ENCODE results near the gene MGAT3.

Gene MGAT3

DNA sequence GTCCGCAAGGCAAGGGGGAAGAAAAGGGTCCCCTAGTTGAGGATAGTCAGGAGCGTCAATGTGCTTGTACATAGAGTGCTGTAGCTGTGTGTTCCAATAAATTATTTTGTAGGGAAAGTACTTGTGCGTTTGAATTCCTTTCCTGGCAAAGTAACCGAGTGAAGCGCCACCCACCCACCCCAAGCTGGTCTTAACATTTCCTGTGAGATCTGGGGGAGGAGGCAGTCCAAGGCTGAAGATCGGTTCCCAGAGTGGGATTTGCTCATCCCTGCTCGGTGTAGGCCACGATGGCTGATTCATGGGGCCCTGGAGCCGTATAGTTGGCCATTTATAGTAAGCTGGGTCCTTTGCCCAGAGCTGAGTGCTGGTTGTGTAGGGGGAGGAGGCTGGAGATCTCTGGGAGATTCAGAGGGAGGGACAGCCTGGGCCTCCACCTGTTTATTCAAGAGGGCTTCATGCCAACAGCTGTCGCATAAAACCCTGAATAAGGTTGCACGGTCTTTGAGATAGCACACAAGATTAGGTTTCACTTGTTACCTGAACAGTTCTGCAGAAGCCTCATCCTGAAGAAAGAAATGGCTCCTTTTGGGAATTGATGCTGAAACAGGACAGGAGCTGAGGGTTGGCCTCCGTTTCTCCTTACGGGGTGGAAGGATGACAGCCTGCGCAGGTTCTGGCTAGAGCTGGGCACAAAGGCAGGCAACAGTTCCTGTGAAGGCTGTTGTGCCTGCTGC, 65.9 kb downstream of the MGAT3 start:
- peak; percentile 70 for DNase-seq (ENCODE audit: low read depth)
- TF ChIP-seq, protein P1, sequence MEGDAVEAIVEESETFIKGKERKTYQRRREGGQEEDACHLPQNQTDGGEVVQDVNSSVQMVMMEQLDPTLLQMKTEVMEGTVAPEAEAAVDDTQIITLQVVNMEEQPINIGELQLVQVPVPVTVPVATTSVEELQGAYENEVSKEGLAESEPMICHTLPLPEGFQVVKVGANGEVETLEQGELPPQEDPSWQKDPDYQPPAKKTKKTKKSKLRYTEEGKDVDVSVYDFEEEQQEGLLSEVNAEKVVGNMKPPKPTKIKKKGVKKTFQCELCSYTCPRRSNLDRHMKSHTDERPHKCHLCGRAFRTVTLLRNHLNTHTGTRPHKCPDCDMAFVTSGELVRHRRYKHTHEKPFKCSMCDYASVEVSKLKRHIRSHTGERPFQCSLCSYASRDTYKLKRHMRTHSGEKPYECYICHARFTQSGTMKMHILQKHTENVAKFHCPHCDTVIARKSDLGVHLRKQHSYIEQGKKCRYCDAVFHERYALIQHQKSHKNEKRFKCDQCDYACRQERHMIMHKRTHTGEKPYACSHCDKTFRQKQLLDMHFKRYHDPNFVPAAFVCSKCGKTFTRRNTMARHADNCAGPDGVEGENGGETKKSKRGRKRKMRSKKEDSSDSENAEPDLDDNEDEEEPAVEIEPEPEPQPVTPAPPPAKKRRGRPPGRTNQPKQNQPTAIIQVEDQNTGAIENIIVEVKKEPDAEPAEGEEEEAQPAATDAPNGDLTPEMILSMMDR (IDR thresholded peaks at IDR 0.05; ENCODE audit: insufficient read depth, low read depth, low read length, missing control alignments), result no peak
- H3K4me3 ChIP-seq (ENCODE audit: low read length), result peak overlapping the region; percentile 80

DNA sequence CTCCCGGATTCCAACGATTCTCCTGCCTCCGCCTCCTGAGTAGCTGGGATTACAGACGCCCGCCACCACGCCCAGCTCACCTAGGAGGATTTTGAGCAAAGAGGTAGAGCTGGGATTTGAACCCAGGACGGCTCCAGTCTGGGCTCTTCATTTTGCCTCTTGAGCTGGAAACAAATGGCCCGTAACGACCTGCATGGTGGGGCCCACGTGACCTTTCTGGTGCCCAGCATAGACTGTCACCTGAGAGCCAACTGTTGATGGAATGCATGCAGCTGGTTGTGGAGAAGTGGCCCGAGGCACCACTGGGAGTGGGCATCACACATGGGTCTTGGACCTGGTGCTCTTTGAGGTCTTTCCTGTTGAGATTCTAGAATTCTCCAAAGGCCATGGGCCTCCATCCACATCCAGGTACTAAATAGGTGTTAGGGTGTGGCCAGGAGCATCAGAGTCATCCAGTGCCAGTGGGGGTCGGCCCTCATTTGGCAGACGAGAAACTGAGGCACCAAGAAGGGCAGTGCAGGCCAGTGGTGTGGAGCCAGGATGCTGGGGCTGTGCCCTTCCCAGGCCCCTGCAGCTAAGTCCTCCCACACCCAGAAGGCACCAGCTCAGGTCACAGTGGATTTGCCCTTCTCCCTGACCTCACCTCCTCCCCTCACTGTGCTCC, 67.4 kb downstream of the MGAT3 start:
- no peak for DNase-seq (ENCODE audit: low read depth)
- TF ChIP-seq, protein P1 (IDR thresholded peaks at IDR 0.05; ENCODE audit: insufficient read depth, low read depth, low read length, missing control alignments), result no peak
- H3K4me3 ChIP-seq (ENCODE audit: low read length), result no peak overlapping the region

DNA sequence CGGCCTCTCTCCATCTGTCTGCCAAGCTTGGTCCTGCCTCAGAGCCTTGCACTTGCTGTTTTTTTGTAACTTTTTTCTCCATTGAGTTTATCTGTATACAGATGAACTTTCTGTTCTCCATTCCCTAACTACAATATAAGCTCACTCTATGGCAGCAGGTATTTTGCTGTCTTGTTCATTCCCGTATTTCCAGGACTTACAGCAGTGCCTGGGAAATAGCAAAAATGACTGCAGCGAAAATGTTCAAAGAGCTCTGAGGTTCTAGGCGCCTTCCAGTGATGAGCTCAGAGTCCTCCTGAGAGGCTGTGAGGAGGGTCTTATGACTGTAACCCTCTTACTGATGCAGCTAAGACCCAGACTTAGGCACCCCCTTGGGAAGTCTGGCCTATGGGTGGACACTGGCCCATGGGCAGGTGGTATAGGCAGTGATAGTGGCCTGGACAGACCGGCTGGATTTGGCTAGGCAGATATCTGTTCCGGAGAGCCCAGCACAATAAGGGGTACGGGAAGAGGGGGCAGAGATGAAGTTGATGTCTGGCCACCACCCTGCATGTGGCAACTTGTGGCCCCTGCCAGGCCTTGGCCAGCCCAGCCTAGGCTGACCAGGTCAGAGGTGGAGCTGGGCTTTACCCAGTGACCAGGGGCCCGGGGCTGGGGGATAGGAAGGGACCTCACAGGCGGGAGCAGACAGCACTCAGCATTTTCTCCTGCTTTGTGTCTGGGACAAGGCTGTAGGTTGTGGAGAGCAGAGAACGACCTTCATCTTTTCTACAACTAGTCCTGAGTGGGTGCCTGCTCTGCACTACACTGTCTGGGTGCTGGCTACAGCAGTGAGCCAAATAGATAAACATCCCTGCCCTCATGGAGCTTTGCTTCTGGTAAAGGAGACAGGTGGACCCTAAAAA, 68.2 kb downstream of the MGAT3 start:
- TF ChIP-seq, protein P1 (IDR thresholded peaks at IDR 0.05; ENCODE audit: insufficient read depth, low read depth, low read length, missing control alignments), result no peak
- DNase-seq (ENCODE audit: low read depth), result no peak
- H3K4me3 ChIP-seq (ENCODE audit: low read length), result no peak overlapping the region

DNA sequence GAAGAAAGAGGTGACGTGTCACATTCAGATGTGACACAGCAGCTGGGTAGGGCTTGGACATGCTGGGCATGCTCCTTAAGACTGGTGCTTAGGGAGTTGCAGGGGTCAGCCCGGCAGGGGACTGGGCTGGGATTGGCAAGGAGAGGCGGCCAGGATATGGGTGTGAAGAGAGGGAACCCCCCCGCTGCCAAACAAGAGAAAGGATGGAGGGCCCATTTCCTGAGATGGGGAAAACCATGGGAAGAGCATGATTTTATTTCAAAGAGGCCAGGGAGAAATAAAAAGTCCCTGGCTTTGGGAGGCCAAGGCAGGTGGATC, 68.8 kb downstream of the MGAT3 start:
- DNase-seq (ENCODE audit: low read depth), result no peak

DNA sequence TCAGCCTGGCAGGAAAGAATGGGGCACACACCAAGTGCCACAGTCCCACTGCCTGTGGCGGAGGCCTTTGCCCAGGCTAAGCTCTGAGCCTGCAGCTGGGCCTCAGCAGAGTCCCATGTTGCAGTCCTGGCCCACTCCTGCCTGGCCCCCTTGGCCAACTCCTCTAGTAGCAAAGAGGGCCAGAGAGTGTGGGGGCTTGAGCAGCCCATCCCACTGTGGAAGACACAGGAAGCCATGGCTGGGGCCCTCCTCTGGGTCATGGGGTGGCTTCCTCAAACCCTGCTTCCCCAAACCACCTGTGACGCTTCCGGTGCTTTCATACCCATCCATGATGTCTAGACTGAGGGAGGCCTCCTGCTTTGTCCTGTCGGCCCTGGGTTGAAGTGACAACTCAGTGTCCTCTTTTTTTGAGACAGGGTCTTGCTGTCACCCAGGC, 69.9 kb downstream of the MGAT3 start:
- TF ChIP-seq, protein P1 (IDR thresholded peaks at IDR 0.05; ENCODE audit: insufficient read depth, low read depth, low read length, missing control alignments), result no peak
- no peak overlapping the region for H3K4me3 ChIP-seq (ENCODE audit: low read length)
- DNase-seq (ENCODE audit: low read depth), result no peak

More for the DNA sequence above, 68.8 kb downstream of the MGAT3 start:
- H3K4me3 ChIP-seq (ENCODE audit: low read length), result no peak overlapping the region
- TF ChIP-seq, protein P1 (IDR thresholded peaks at IDR 0.05; ENCODE audit: insufficient read depth, low read depth, low read length, missing control alignments), result no peak

DNA sequence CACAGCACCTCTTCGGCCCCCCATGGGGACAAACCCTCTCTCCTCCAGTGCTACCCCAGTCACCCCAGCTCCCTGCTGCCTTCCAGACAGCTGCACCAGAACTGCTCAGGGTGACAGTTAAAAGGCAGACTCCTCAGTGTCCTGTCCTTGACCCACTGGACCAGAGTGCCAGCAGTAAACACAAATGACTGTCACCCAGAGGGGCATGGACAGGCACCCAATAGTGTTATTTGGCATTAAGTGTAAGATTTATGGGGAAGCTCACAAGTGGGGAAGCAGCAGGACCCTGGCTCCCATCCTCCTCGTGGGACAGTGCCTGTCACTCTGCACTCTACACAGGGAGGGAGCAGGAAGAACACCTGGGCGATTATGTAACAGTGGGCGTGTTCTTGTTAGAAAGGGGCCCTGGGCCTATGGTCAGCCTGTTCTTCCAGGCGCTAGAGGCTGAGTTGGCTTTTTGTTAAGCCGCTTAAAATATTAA, 70.7 kb downstream of the MGAT3 start:
- no peak overlapping the region for H3K4me3 ChIP-seq (ENCODE audit: low read length)
- peak; percentile 81 for DNase-seq (ENCODE audit: low read depth)
- TF ChIP-seq, protein P1 (IDR thresholded peaks at IDR 0.05; ENCODE audit: insufficient read depth, low read depth, low read length, missing control alignments), result no peak
